H1 (cell line): ENCODE results near the gene ZDHHC5. TPM values are rescaled to one million over a fixed set of nuclear protein-coding genes. Genes with fewer than 3 reads are reported as not detected.
A peak's percentile ranks its signal among the peaks of the same experiment; 100 is the strongest.

Source experiments
- CTCF ChIA-PET: fragments of 300-600 bp; sonication (Branson Sonifier 250); formaldehyde crosslinking; loops from one replicate; lab custom pipeline; 2021; ENCODE audit not compliant: partially characterized antibody; lab: Charles Lee
- POLR2A ChIA-PET: fragments of 300-600 bp; sonication (Branson Sonifier 250); formaldehyde crosslinking; loops from one replicate; lab custom pipeline; 2021; ENCODE audit warnings: inconsistent platforms; ENCODE audit not compliant: partially characterized antibody; lab: Charles Lee
- DNase-seq, 2 experiments: peaks; one replicate each; pipeline versions ENCODE4 v3.0.0 to v3.0.0-alpha.2; 2010 to 2022; ENCODE audit warnings: low spot score in 2 of 2, low read depth in 1 of 2, mixed read lengths in 1 of 2
- FAIRE-seq: peaks from 2 replicates; lab custom pipeline; 2011; peaks lifted over from hg19 to GRCh38; lab: Jason Lieb, UNC
- H2AFZ ChIP-seq: 2 replicates; pipeline ENCODE4 v1.8.1; 2012; ENCODE audit warnings: low read length, inconsistent platforms
- H2AK5ac ChIP-seq: 2 replicates; pipeline ENCODE4 v1.6.1; 2013; ENCODE audit warnings: low read depth, low read length
- H2BK120ac ChIP-seq: replicated peaks from 2 replicates; pipeline ENCODE3; 2013; ENCODE audit warnings: low read depth, low read length, inconsistent platforms
- H2BK12ac ChIP-seq: 2 replicates; pipeline ENCODE4 v1.6.1; 2013; ENCODE audit warnings: low read depth, low read length
- H2BK15ac ChIP-seq: 2 replicates; pipeline ENCODE4 v1.6.1; 2013; ENCODE audit warnings: low read length
- H2BK20ac ChIP-seq: 2 replicates; pipeline ENCODE4 v1.6.1; 2013; ENCODE audit warnings: low read length
- H2BK5ac ChIP-seq: 2 replicates; pipeline ENCODE4 v1.6.1; 2013; ENCODE audit warnings: low read depth, low read length
- H3K14ac ChIP-seq: 2 replicates; pipeline ENCODE4 v1.6.1; 2013; ENCODE audit warnings: inconsistent platforms; ENCODE audit not compliant: insufficient read length
- H3K18ac ChIP-seq: 2 replicates; pipeline ENCODE4 v1.6.1; 2013; ENCODE audit warnings: low read length; ENCODE audit errors: extremely low read depth
- H3K23ac ChIP-seq: 2 replicates; pipeline ENCODE4 v1.6.1; 2013; ENCODE audit warnings: inconsistent platforms; ENCODE audit not compliant: insufficient read length
- H3K23me2 ChIP-seq: 2 replicates; pipeline ENCODE4 v1.6.1; 2013; ENCODE audit warnings: low read depth, low read length
- H3K27ac ChIP-seq: 2 replicates; pipeline ENCODE4 v1.6.1; 2011; ENCODE audit warnings: low read depth, low read length, inconsistent platforms
- H3K27me3 ChIP-seq, 4 experiments: replicated peaks in 1 of 4; 1 replicate in 1 of 4; 2 replicates in 3 of 4; pipeline versions ENCODE4 v1.6.1 to v1.8.1; 2011 to 2013; ENCODE audit warnings: low read length in 3 of 4, mild to moderate bottlenecking in 3 of 4, inconsistent platforms in 2 of 4, mixed read lengths in 2 of 4, moderate library complexity in 1 of 4; ENCODE audit not compliant: control insufficient read depth in 3 of 4, insufficient read depth in 3 of 4; ENCODE audit errors: extremely low read depth in 1 of 4
- H3K36me3 ChIP-seq, 4 experiments: 2 replicates each; pipeline versions ENCODE4 v1.6.1 to v1.8.1; 2011 to 2013; ENCODE audit warnings: mild to moderate bottlenecking in 4 of 4, low read length in 3 of 4, moderate library complexity in 2 of 4, control low read depth in 1 of 4, inconsistent platforms in 1 of 4; ENCODE audit not compliant: insufficient read depth in 4 of 4, control insufficient read depth in 2 of 4
- H3K4ac ChIP-seq: replicated peaks from 2 replicates; pipeline ENCODE3; 2013; ENCODE audit warnings: low read length, low read depth, mixed read lengths, inconsistent platforms; ENCODE audit not compliant: insufficient read length
- H3K4me1 ChIP-seq, 4 experiments: replicated peaks in 1 of 4; 1 replicate in 1 of 4; 2 replicates in 3 of 4; pipeline versions ENCODE4 v1.6.1 to v1.8.1; 2011 to 2013; ENCODE audit warnings: low read length in 3 of 4, inconsistent platforms in 2 of 4, mixed read lengths in 1 of 4; ENCODE audit not compliant: insufficient read depth in 4 of 4, control insufficient read depth in 3 of 4
- H3K4me2 ChIP-seq, 2 experiments: 2 replicates each; pipeline versions ENCODE4 v1.6.1 to v1.8.1; 2011 to 2013; ENCODE audit warnings: low read depth in 2 of 2, low read length in 2 of 2, control low read depth in 1 of 2, inconsistent platforms in 1 of 2, mild to moderate bottlenecking in 1 of 2; ENCODE audit not compliant: insufficient read depth in 1 of 2
- H3K4me3 ChIP-seq, 4 experiments: fragments of 200-600, 300-600 bp in 1 of 4; sonication (generic), shearing (Covaris generic), sonication (Bioruptor Twin) in 1 of 4; 2 replicates each; pipeline versions ENCODE4 v1.5.1 to v1.8.1; 2011 to 2016; ENCODE audit warnings: low read length in 4 of 4, low read depth in 3 of 4, control low read depth in 2 of 4, inconsistent platforms in 2 of 4, mild to moderate bottlenecking in 2 of 4, mixed read lengths in 1 of 4, moderate library complexity in 1 of 4; ENCODE audit not compliant: insufficient read depth in 2 of 4; ENCODE audit errors: extremely low read depth in 1 of 4
- H3K56ac ChIP-seq: replicated peaks from 2 replicates; pipeline ENCODE3; 2013; ENCODE audit warnings: low read depth, mild to moderate bottlenecking, mixed read lengths, low read length, inconsistent platforms; ENCODE audit not compliant: insufficient read length
- H3K79me1 ChIP-seq: 2 replicates; pipeline ENCODE4 v1.6.1; 2013; ENCODE audit warnings: low read depth, low read length, control low read depth
- H3K79me2 ChIP-seq, 2 experiments: 2 replicates each; pipeline versions ENCODE4 v1.6.1 to v1.8.1; 2012 to 2013; ENCODE audit warnings: low read length in 2 of 2, mild to moderate bottlenecking in 2 of 2, inconsistent platforms in 1 of 2; ENCODE audit not compliant: insufficient read depth in 2 of 2, control insufficient read depth in 1 of 2
- H3K9ac ChIP-seq, 4 experiments: replicated peaks in 1 of 4; 1 replicate in 1 of 4; 2 replicates in 3 of 4; pipeline versions ENCODE4 v1.6.1 to v1.8.1; 2011 to 2013; ENCODE audit warnings: low read depth in 3 of 4, low read length in 3 of 4, control low read depth in 2 of 4, mild to moderate bottlenecking in 2 of 4, moderate library complexity in 2 of 4, inconsistent platforms in 1 of 4; ENCODE audit errors: extremely low read depth in 1 of 4
- H3K9me3 ChIP-seq, 2 experiments: 2 replicates each; pipeline versions ENCODE4 v1.6.1 to v1.8.1; 2012 to 2013; ENCODE audit warnings: mild to moderate bottlenecking in 2 of 2, moderate library complexity in 2 of 2, control low read depth in 1 of 2, inconsistent platforms in 1 of 2, low read depth in 1 of 2, low read length in 1 of 2, mixed read lengths in 1 of 2; ENCODE audit not compliant: insufficient read depth in 2 of 2
- H4K20me1 ChIP-seq, 2 experiments: replicated peaks in 1 of 2; 2 replicates each; pipeline versions ENCODE3 to v1.8.1; 2011 to 2013; ENCODE audit warnings: inconsistent platforms in 2 of 2, low read length in 2 of 2, mild to moderate bottlenecking in 1 of 2; ENCODE audit not compliant: insufficient read depth in 2 of 2, control insufficient read depth in 1 of 2
- H4K5ac ChIP-seq: 2 replicates; pipeline ENCODE4 v1.6.1; 2013; ENCODE audit warnings: low read length, low read depth, mixed read lengths, inconsistent platforms; ENCODE audit not compliant: insufficient read length
- H4K8ac ChIP-seq: 2 replicates; pipeline ENCODE4 v1.8.0; 2013; ENCODE audit warnings: mild to moderate bottlenecking, moderate library complexity, low read length, inconsistent platforms; ENCODE audit not compliant: insufficient read depth; ENCODE audit errors: extremely low read depth
- H4K91ac ChIP-seq: replicated peaks from 2 replicates; pipeline ENCODE3; 2013; ENCODE audit warnings: low read length, mixed read lengths, inconsistent platforms; ENCODE audit not compliant: insufficient read length
- CBX5 ChIP-seq: fragments of 300-800, 300-1000 bp; sonication (generic); IDR thresholded peaks from 2 replicates; pipeline ENCODE4 v1.7.1; 2016; ENCODE audit warnings: antibody characterized with exemption, low read length, low read depth
- CBX8 ChIP-seq: fragments of 300-800, 300-1000 bp; sonication (generic); IDR thresholded peaks from 2 replicates; pipeline ENCODE4 v1.7.1; 2016; ENCODE audit warnings: low read depth, low read length, borderline replicate concordance
- GABPA ChIP-seq: IDR thresholded peaks from 2 replicates; pipeline ENCODE4 v1.6.1; 2011; ENCODE audit warnings: mild to moderate bottlenecking, low read length, moderate library complexity, borderline replicate concordance; ENCODE audit not compliant: insufficient read depth
- JUND ChIP-seq: IDR thresholded peaks from 2 replicates; pipeline ENCODE4 v1.6.1; 2011; ENCODE audit warnings: mild to moderate bottlenecking, improper control_type of control experiment, low read length
- PHF8 ChIP-seq: fragments of 200-600 bp; sonication (generic); conservative IDR thresholded peaks from 2 replicates; pipeline ENCODE4 v1.7.1; 2012; ENCODE audit warnings: low read depth, mild to moderate bottlenecking, inconsistent platforms, low read length, moderate library complexity
- RAD21 ChIP-seq, 2 experiments: IDR thresholded peaks in 1 of 2; conservative IDR thresholded peaks in 1 of 2; 2 replicates each; pipeline ENCODE4 v1.6.1; 2011; ENCODE audit warnings: low read depth in 2 of 2, low read length in 2 of 2, improper control_type of control experiment in 1 of 2, inconsistent platforms in 1 of 2, mild to moderate bottlenecking in 1 of 2, moderate library complexity in 1 of 2
- SRF ChIP-seq: IDR thresholded peaks from 2 replicates; pipeline ENCODE4 v1.6.1; 2011; ENCODE audit warnings: mild to moderate bottlenecking, low read depth, low read length, moderate library complexity
- TAF1 ChIP-seq: IDR thresholded peaks from 2 replicates; pipeline ENCODE4 v1.6.1; 2011; ENCODE audit warnings: mild to moderate bottlenecking, low read depth, low read length
- TBP ChIP-seq: IDR thresholded peaks from 2 replicates; pipeline ENCODE4 v1.6.1; 2011; ENCODE audit warnings: low read depth, low read length, improper control_type of control experiment
- WGBS, 2 experiments: shearing (Covaris generic) in 1 of 2; methylation state at CpG; one replicate each; pipeline versions ENCODE4 v1.1.6 to v1.1.7; 2013 to 2015; ENCODE audit warnings: low lambda C conversion rate in 2 of 2, mixed read lengths in 2 of 2, inconsistent platforms in 1 of 2, low coverage in 1 of 2, missing lambda C conversion rate in 1 of 2; ENCODE audit not compliant: insufficient replicate concordance in 2 of 2, insufficient coverage in 1 of 2, insufficient read length in 1 of 2; ENCODE audit errors: extremely low coverage in 1 of 2, missing lambda C conversion rate in 1 of 2; 5-methylcytosine and 5-hydroxymethylcytosine counted together
- polyA plus RNA-seq, 7 experiments: library from polyadenylated mRNA; depleted of rRNA in 3 of 7; stranded (reverse) in 5 of 7; unstranded in 2 of 7; fragments of >200 nt in 5 of 7; fragments of 200-250 nt in 2 of 7; gene quantifications; 1 replicate in 5 of 7; 2 replicates in 1 of 7; 4 replicates in 1 of 7; pipeline versions ENCODE4 v1.2.1 to v1.2.3, GENCODE V29; 2011 to 2013; ENCODE audit warnings: missing spikeins in 2 of 7, mixed read lengths in 2 of 7
- total RNA-seq: library from RNA; stranded (reverse); fragmentation: NEBNext Ultra II Directional; extraction: Animal tissue kit (Norgen Biotek cat#: 25700); gene quantifications from 2 replicates; pipeline ENCODE4 v1.2.1, GENCODE V29; 2021

Gene ZDHHC5
- total and polyA plus RNA-seq, 2 of the 8 experiments (the other 6 are each of a cell fraction or from before 2014, with no cell fraction given): 40.0 to 56.3 TPM

DNA sequence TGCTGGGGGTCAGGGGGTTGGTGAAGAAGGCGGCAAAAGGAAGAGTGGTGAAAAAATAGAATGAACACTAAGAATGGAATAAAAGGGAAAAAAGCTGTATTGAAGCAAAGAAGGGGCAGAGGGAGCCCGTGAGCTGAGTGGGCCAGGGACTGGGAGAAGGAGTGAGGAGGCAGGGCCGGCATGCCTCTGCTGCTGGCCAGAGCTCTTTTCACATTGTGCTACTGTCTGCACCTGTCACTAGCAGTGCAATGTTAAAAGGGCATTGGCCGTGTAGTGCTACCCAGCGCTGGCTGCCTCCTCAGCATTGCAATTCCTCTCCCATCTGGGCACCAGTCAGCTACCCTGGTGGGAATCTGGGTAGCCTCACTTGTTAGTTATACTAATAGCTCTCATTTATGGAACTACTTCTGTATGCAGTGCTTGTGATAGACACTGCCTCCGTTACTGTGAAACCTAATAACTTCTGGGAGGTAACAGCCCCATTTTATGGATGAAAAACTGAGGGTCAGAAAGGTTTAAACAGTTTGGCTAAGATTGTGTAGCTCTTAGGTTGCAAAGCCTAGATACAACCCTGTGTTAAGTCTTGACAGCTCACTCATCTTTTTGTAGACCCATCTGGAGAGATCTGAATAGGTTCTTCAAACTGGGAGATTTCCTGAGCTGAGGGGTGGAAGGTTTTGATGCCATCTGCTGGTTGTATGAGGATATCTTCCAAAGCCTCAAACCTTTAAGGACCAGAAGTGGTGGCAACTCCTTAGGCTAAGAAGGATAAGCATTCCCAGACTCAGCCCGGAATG is 26.7 kb upstream of the ZDHHC5 start:
- Histone ChIP-seq H2BK15ac (no peak overlapping the region; the same call in 1 of the 2 replicates), H3K36me3 (peaks cover 9 to 29% (median 13%) of the 10 kb centered on the region in 4 experiments; a peak in 6 of 8 replicates), H3K56ac (no peak overlapping the region), H4K5ac (no peak overlapping the region), H3K79me1 (peaks cover 10% of the 10 kb centered on the region; the same call in 1 of the 2 replicates), H3K23ac (no peak overlapping the region), H3K4ac (peak overlapping the region; percentile 30), H3K18ac (peak overlapping the region; percentile 94), H4K8ac (no peak overlapping the region), H3K27me3 (no peaks in the 10 kb centered on the region), H4K91ac (no peak overlapping the region), H3K4me1 (peaks cover 26 to 47% (median 31%) of the 10 kb centered on the region in 4 experiments), H2AK5ac (no peak overlapping the region), H2BK20ac (0 out of 2 replicates have a peak overlapping the region, but pooled peaks have one; percentile 27), H3K23me2 (peaks cover 17% of the 10 kb centered on the region), H2BK5ac (peak overlapping the region; percentile 98; the same call in 1 of the 2 replicates), H2AFZ (no peak overlapping the region), H3K9ac (no peak overlapping the region; a peak in 1 of 7 replicates), H3K27ac (no peak overlapping the region), H2BK120ac (peak overlapping the region; percentile 68), H3K79me2 (peaks cover 0 to 38% of the 10 kb centered on the region in 2 experiments; a peak in 2 of 4 replicates), H3K4me2 (peak overlapping the region; percentile 91 to 94), H2BK12ac (no peak overlapping the region), H3K9me3 (no peaks in the 10 kb centered on the region), H3K4me3 (peak overlapping the region in 3 of 4 experiments; percentile 94 to 99 (median 97); a peak in 6 of 8 replicates), H4K20me1 (peaks cover 24 to 37% of the 10 kb centered on the region in 2 experiments), H3K14ac (no peak overlapping the region)
- CTCF ChIA-PET: interaction anchor here (0.6 to 14.3 kb wide), 48 partner anchors 7 to 298 kb away, joined by 3 to 357 read pairs (median 6); partner anchors contain the start of genes RTN4RL2, SERPING1, SLC43A1 and UBE2L6
- peak; percentile 92 for FAIRE-seq
- POLR2A ChIA-PET: interaction anchor here (0.8 to 29.6 kb wide), 36 partner anchors 9 to 316 kb away, joined by 3 to 1546 read pairs (median 6); partner anchors contain the start of genes CLP1, RTN4RL2, SERPING1 and SLC43A1
- WGBS, 2 experiments: 63% methylated on average over 7 of the region's 7 CpGs; no CpG with 5 or more reads in 1 of the 2 experiments
- DNase-seq: no peak
- 0 out of 2 replicates have a peak, but pooled peaks have one; percentile 5 for TF ChIP-seq TAF1
- no peak; the same call in 1 of the 2 replicates for TF ChIP-seq TBP
- TF ChIP-seq PHF8: no peak
- no peak for TF ChIP-seq CBX5
- peak; percentile 67 to 73 for TF ChIP-seq RAD21 (IDR thresholded peaks at IDR 0.05 in 1 of 2, conservative IDR thresholded peaks at IDR 0.05 in 1 of 2; ENCODE audit: low read depth in 2 of 2, low read length in 2 of 2)
- no peak for TF ChIP-seq GABPA
- TF ChIP-seq CBX8: no peak
- no peak for TF ChIP-seq SRF
- TF ChIP-seq JUND: no peak
